H1 (cell line): ENCODE data around the gene SBNO2. TPM values are rescaled to one million over a fixed set of nuclear protein-coding genes. Genes with fewer than 3 reads are reported as not detected.
A peak's percentile ranks its signal among the peaks of the same experiment; 100 is the strongest.

Source experiments
- CTCF ChIA-PET: fragments of 300-600 bp; sonication (Branson Sonifier 250); formaldehyde crosslinking; loops from one replicate; lab custom pipeline; 2021; ENCODE audit not compliant: partially characterized antibody; lab: Charles Lee
- POLR2A ChIA-PET: fragments of 300-600 bp; sonication (Branson Sonifier 250); formaldehyde crosslinking; loops from one replicate; lab custom pipeline; 2021; ENCODE audit warnings: inconsistent platforms; ENCODE audit not compliant: partially characterized antibody; lab: Charles Lee
- DNase-seq, 2 experiments: peaks; one replicate each; pipeline versions ENCODE4 v3.0.0 to v3.0.0-alpha.2; 2010 to 2022; ENCODE audit warnings: low spot score in 2 of 2, low read depth in 1 of 2, mixed read lengths in 1 of 2
- FAIRE-seq: peaks from 2 replicates; lab custom pipeline; 2011; peaks lifted over from hg19 to GRCh38; lab: Jason Lieb, UNC
- H2AFZ ChIP-seq: 2 replicates; pipeline ENCODE4 v1.8.1; 2012; ENCODE audit warnings: low read length, inconsistent platforms
- H2AK5ac ChIP-seq: 2 replicates; pipeline ENCODE4 v1.6.1; 2013; ENCODE audit warnings: low read depth, low read length
- H2BK120ac ChIP-seq: replicated peaks from 2 replicates; pipeline ENCODE3; 2013; ENCODE audit warnings: low read depth, low read length, inconsistent platforms
- H2BK12ac ChIP-seq: 2 replicates; pipeline ENCODE4 v1.6.1; 2013; ENCODE audit warnings: low read depth, low read length
- H2BK15ac ChIP-seq: 2 replicates; pipeline ENCODE4 v1.6.1; 2013; ENCODE audit warnings: low read length
- H2BK20ac ChIP-seq: 2 replicates; pipeline ENCODE4 v1.6.1; 2013; ENCODE audit warnings: low read length
- H2BK5ac ChIP-seq: 2 replicates; pipeline ENCODE4 v1.6.1; 2013; ENCODE audit warnings: low read depth, low read length
- H3K14ac ChIP-seq: 2 replicates; pipeline ENCODE4 v1.6.1; 2013; ENCODE audit warnings: inconsistent platforms; ENCODE audit not compliant: insufficient read length
- H3K18ac ChIP-seq: 2 replicates; pipeline ENCODE4 v1.6.1; 2013; ENCODE audit warnings: low read length; ENCODE audit errors: extremely low read depth
- H3K23ac ChIP-seq: 2 replicates; pipeline ENCODE4 v1.6.1; 2013; ENCODE audit warnings: inconsistent platforms; ENCODE audit not compliant: insufficient read length
- H3K23me2 ChIP-seq: 2 replicates; pipeline ENCODE4 v1.6.1; 2013; ENCODE audit warnings: low read depth, low read length
- H3K27ac ChIP-seq: 2 replicates; pipeline ENCODE4 v1.6.1; 2011; ENCODE audit warnings: low read depth, low read length, inconsistent platforms
- H3K27me3 ChIP-seq, 4 experiments: replicated peaks in 1 of 4; 1 replicate in 1 of 4; 2 replicates in 3 of 4; pipeline versions ENCODE4 v1.6.1 to v1.8.1; 2011 to 2013; ENCODE audit warnings: low read length in 3 of 4, mild to moderate bottlenecking in 3 of 4, inconsistent platforms in 2 of 4, mixed read lengths in 2 of 4, moderate library complexity in 1 of 4; ENCODE audit not compliant: control insufficient read depth in 3 of 4, insufficient read depth in 3 of 4; ENCODE audit errors: extremely low read depth in 1 of 4
- H3K36me3 ChIP-seq, 4 experiments: 2 replicates each; pipeline versions ENCODE4 v1.6.1 to v1.8.1; 2011 to 2013; ENCODE audit warnings: mild to moderate bottlenecking in 4 of 4, low read length in 3 of 4, moderate library complexity in 2 of 4, control low read depth in 1 of 4, inconsistent platforms in 1 of 4; ENCODE audit not compliant: insufficient read depth in 4 of 4, control insufficient read depth in 2 of 4
- H3K4ac ChIP-seq: replicated peaks from 2 replicates; pipeline ENCODE3; 2013; ENCODE audit warnings: low read length, low read depth, mixed read lengths, inconsistent platforms; ENCODE audit not compliant: insufficient read length
- H3K4me1 ChIP-seq, 4 experiments: replicated peaks in 1 of 4; 1 replicate in 1 of 4; 2 replicates in 3 of 4; pipeline versions ENCODE4 v1.6.1 to v1.8.1; 2011 to 2013; ENCODE audit warnings: low read length in 3 of 4, inconsistent platforms in 2 of 4, mixed read lengths in 1 of 4; ENCODE audit not compliant: insufficient read depth in 4 of 4, control insufficient read depth in 3 of 4
- H3K4me2 ChIP-seq, 2 experiments: 2 replicates each; pipeline versions ENCODE4 v1.6.1 to v1.8.1; 2011 to 2013; ENCODE audit warnings: low read depth in 2 of 2, low read length in 2 of 2, control low read depth in 1 of 2, inconsistent platforms in 1 of 2, mild to moderate bottlenecking in 1 of 2; ENCODE audit not compliant: insufficient read depth in 1 of 2
- H3K4me3 ChIP-seq, 4 experiments: fragments of 200-600, 300-600 bp in 1 of 4; sonication (generic), shearing (Covaris generic), sonication (Bioruptor Twin) in 1 of 4; 2 replicates each; pipeline versions ENCODE4 v1.5.1 to v1.8.1; 2011 to 2016; ENCODE audit warnings: low read length in 4 of 4, low read depth in 3 of 4, control low read depth in 2 of 4, inconsistent platforms in 2 of 4, mild to moderate bottlenecking in 2 of 4, mixed read lengths in 1 of 4, moderate library complexity in 1 of 4; ENCODE audit not compliant: insufficient read depth in 2 of 4; ENCODE audit errors: extremely low read depth in 1 of 4
- H3K56ac ChIP-seq: replicated peaks from 2 replicates; pipeline ENCODE3; 2013; ENCODE audit warnings: low read depth, mild to moderate bottlenecking, mixed read lengths, low read length, inconsistent platforms; ENCODE audit not compliant: insufficient read length
- H3K79me1 ChIP-seq: 2 replicates; pipeline ENCODE4 v1.6.1; 2013; ENCODE audit warnings: low read depth, low read length, control low read depth
- H3K79me2 ChIP-seq, 2 experiments: 2 replicates each; pipeline versions ENCODE4 v1.6.1 to v1.8.1; 2012 to 2013; ENCODE audit warnings: low read length in 2 of 2, mild to moderate bottlenecking in 2 of 2, inconsistent platforms in 1 of 2; ENCODE audit not compliant: insufficient read depth in 2 of 2, control insufficient read depth in 1 of 2
- H3K9ac ChIP-seq, 4 experiments: replicated peaks in 1 of 4; 1 replicate in 1 of 4; 2 replicates in 3 of 4; pipeline versions ENCODE4 v1.6.1 to v1.8.1; 2011 to 2013; ENCODE audit warnings: low read depth in 3 of 4, low read length in 3 of 4, control low read depth in 2 of 4, mild to moderate bottlenecking in 2 of 4, moderate library complexity in 2 of 4, inconsistent platforms in 1 of 4; ENCODE audit errors: extremely low read depth in 1 of 4
- H3K9me3 ChIP-seq, 2 experiments: 2 replicates each; pipeline versions ENCODE4 v1.6.1 to v1.8.1; 2012 to 2013; ENCODE audit warnings: mild to moderate bottlenecking in 2 of 2, moderate library complexity in 2 of 2, control low read depth in 1 of 2, inconsistent platforms in 1 of 2, low read depth in 1 of 2, low read length in 1 of 2, mixed read lengths in 1 of 2; ENCODE audit not compliant: insufficient read depth in 2 of 2
- H4K20me1 ChIP-seq, 2 experiments: replicated peaks in 1 of 2; 2 replicates each; pipeline versions ENCODE3 to v1.8.1; 2011 to 2013; ENCODE audit warnings: inconsistent platforms in 2 of 2, low read length in 2 of 2, mild to moderate bottlenecking in 1 of 2; ENCODE audit not compliant: insufficient read depth in 2 of 2, control insufficient read depth in 1 of 2
- H4K5ac ChIP-seq: 2 replicates; pipeline ENCODE4 v1.6.1; 2013; ENCODE audit warnings: low read length, low read depth, mixed read lengths, inconsistent platforms; ENCODE audit not compliant: insufficient read length
- H4K8ac ChIP-seq: 2 replicates; pipeline ENCODE4 v1.8.0; 2013; ENCODE audit warnings: mild to moderate bottlenecking, moderate library complexity, low read length, inconsistent platforms; ENCODE audit not compliant: insufficient read depth; ENCODE audit errors: extremely low read depth
- H4K91ac ChIP-seq: replicated peaks from 2 replicates; pipeline ENCODE3; 2013; ENCODE audit warnings: low read length, mixed read lengths, inconsistent platforms; ENCODE audit not compliant: insufficient read length
- ATF2 ChIP-seq: IDR thresholded peaks from 2 replicates; pipeline ENCODE4 v1.6.1; 2012; ENCODE audit warnings: low read length, inconsistent platforms
- TCF12 ChIP-seq: IDR thresholded peaks from 2 replicates; pipeline ENCODE4 v1.6.1; 2011; ENCODE audit warnings: low read depth, mild to moderate bottlenecking, low read length
- WGBS, 2 experiments: shearing (Covaris generic) in 1 of 2; methylation state at CpG; one replicate each; pipeline versions ENCODE4 v1.1.6 to v1.1.7; 2013 to 2015; ENCODE audit warnings: low lambda C conversion rate in 2 of 2, mixed read lengths in 2 of 2, inconsistent platforms in 1 of 2, low coverage in 1 of 2, missing lambda C conversion rate in 1 of 2; ENCODE audit not compliant: insufficient replicate concordance in 2 of 2, insufficient coverage in 1 of 2, insufficient read length in 1 of 2; ENCODE audit errors: extremely low coverage in 1 of 2, missing lambda C conversion rate in 1 of 2; 5-methylcytosine and 5-hydroxymethylcytosine counted together
- polyA plus RNA-seq, 7 experiments: library from polyadenylated mRNA; depleted of rRNA in 3 of 7; stranded (reverse) in 5 of 7; unstranded in 2 of 7; fragments of >200 nt in 5 of 7; fragments of 200-250 nt in 2 of 7; gene quantifications; 1 replicate in 5 of 7; 2 replicates in 1 of 7; 4 replicates in 1 of 7; pipeline versions ENCODE4 v1.2.1 to v1.2.3, GENCODE V29; 2011 to 2013; ENCODE audit warnings: missing spikeins in 2 of 7, mixed read lengths in 2 of 7
- total RNA-seq: library from RNA; stranded (reverse); fragmentation: NEBNext Ultra II Directional; extraction: Animal tissue kit (Norgen Biotek cat#: 25700); gene quantifications from 2 replicates; pipeline ENCODE4 v1.2.1, GENCODE V29; 2021

SBNO2 gene
- total and polyA plus RNA-seq, 2 of the 8 experiments (the other 6 are each of a cell fraction or from before 2014, with no cell fraction given), result 12.2 to 31.4 TPM

- CTCF ChIA-PET, result interaction anchor here (0.6 to 3.7 kb wide), 38 partner anchors 7 to 190 kb away, joined by 3 to 27 read pairs (median 6); partner anchors contain the start of gene SBNO2
- no peak overlapping the region for H2AFZ ChIP-seq
- H3K18ac ChIP-seq, result no peak overlapping the region
- H3K79me2 ChIP-seq, result no peaks in the 10 kb centered on the region
- no peak overlapping the region for H3K4ac ChIP-seq
- DNase-seq (no peak), FAIRE-seq (no peak)
- H3K4me3 ChIP-seq, result no peak overlapping the region
- H2BK5ac ChIP-seq, result no peak overlapping the region; the same call in 1 of the 2 replicates
- peak overlapping the region; percentile 87; the same call in 1 of the 2 replicates for H2BK12ac ChIP-seq
- H3K79me1 ChIP-seq, result no peaks in the 10 kb centered on the region
- no peak overlapping the region for H2AK5ac ChIP-seq
- H4K91ac ChIP-seq, result peak overlapping the region; percentile 53
- H4K20me1 ChIP-seq, result peaks cover 2 to 8% of the 10 kb centered on the region in 2 experiments
- POLR2A ChIA-PET, result interaction anchor here (0.9 to 3.1 kb wide), 7 partner anchors 9 to 115 kb away, joined by 3 to 24 read pairs (median 5); partner anchors contain the start of gene GPX4
- H3K23me2 ChIP-seq, result no peaks in the 10 kb centered on the region
- H3K4me1 ChIP-seq, result peaks cover 0 to 3% (median 2%) of the 10 kb centered on the region in 4 experiments; a peak in 5 of 7 replicates
- H2BK120ac ChIP-seq, result no peak overlapping the region
- H2BK20ac ChIP-seq, result no peak overlapping the region
- H3K27me3 ChIP-seq, result no peaks in the 10 kb centered on the region
- H3K27ac ChIP-seq, result no peak overlapping the region
- H3K56ac ChIP-seq, result no peak overlapping the region
- H4K5ac ChIP-seq, result peak overlapping the region; percentile 47
- no peaks in the 10 kb centered on the region for H3K9me3 ChIP-seq
- H3K23ac ChIP-seq, result no peak overlapping the region
- WGBS, 2 experiments, result 92% methylated on average over 26 of the region's 71 CpGs; no CpG with 5 or more reads in 1 of the 2 experiments
- H3K36me3 ChIP-seq, result peaks cover 0 to 37% (median 8%) of the 10 kb centered on the region in 4 experiments; a peak in 4 of 8 replicates
- no peak for TF ChIP-seq TCF12
- no peak for TF ChIP-seq ATF2
- no peak overlapping the region for H3K4me2 ChIP-seq
- H3K14ac ChIP-seq, result no peak overlapping the region
- H2BK15ac ChIP-seq, result peak overlapping the region; percentile 29; the same call in 1 of the 2 replicates
- no peak overlapping the region for H3K9ac ChIP-seq
- peak overlapping the region; percentile 78 for H4K8ac ChIP-seq
These were observed 61.6 kb downstream of the SBNO2 start for GRCh38 chr19:1112268-1113029.
